Neuronal stem cell (in vitro differentiated cells): ENCODE data around the gene NT5DC2.

Experiments used
- DNase-seq: peaks from one replicate; pipeline ENCODE4 v3.0.0-alpha.2; 2013; ENCODE audit warnings: low spot score
- H2AFZ ChIP-seq: one replicate; pipeline ENCODE4 v1.6.1; 2013; ENCODE audit warnings: mild to moderate bottlenecking, low read length, inconsistent platforms
- H2AK5ac ChIP-seq: 2 replicates; pipeline ENCODE4 v1.6.1; 2013; ENCODE audit warnings: low read depth, mild to moderate bottlenecking, inconsistent platforms, low read length, moderate library complexity, mixed read lengths
- H2BK120ac ChIP-seq: 2 replicates; pipeline ENCODE4 v1.6.1; 2013; ENCODE audit warnings: low read depth, mild to moderate bottlenecking, inconsistent platforms, low read length, moderate library complexity, mixed read lengths
- H2BK12ac ChIP-seq: one replicate; pipeline ENCODE4 v1.6.1; 2013; ENCODE audit warnings: low read length, inconsistent platforms
- H2BK15ac ChIP-seq: 2 replicates; pipeline ENCODE4 v1.6.1; 2013; ENCODE audit warnings: mild to moderate bottlenecking, low read length, inconsistent platforms, mixed read lengths
- H2BK5ac ChIP-seq: one replicate; pipeline ENCODE4 v1.6.1; 2013; ENCODE audit warnings: inconsistent platforms, mild to moderate bottlenecking, low read length, moderate library complexity
- H3K14ac ChIP-seq: one replicate; pipeline ENCODE4 v1.6.1; 2013; ENCODE audit warnings: low read length, inconsistent platforms
- H3K18ac ChIP-seq: 2 replicates; pipeline ENCODE4 v1.6.1; 2013; ENCODE audit warnings: low read length, inconsistent platforms
- H3K23ac ChIP-seq: 2 replicates; pipeline ENCODE4 v1.6.1; 2013; ENCODE audit warnings: low read depth, mild to moderate bottlenecking, mixed read lengths, low read length, inconsistent platforms; ENCODE audit not compliant: poor library complexity
- H3K27ac ChIP-seq: replicated peaks from 3 replicates; pipeline ENCODE4 v1.5.1; 2013; ENCODE audit warnings: low read length, inconsistent platforms
- H3K27me3 ChIP-seq, 3 experiments: 2 replicates each; pipeline ENCODE4 v1.6.1; 2013; ENCODE audit warnings: low read length in 3 of 3, mild to moderate bottlenecking in 2 of 3, inconsistent platforms in 1 of 3, low read depth in 1 of 3, mixed read lengths in 1 of 3, moderate library complexity in 1 of 3; ENCODE audit not compliant: control insufficient read depth in 3 of 3, insufficient read depth in 3 of 3
- H3K36me3 ChIP-seq, 2 donors: replicated peaks in 1 of 2; 2 replicates each; pipeline ENCODE4 v1.6.1; 2013; ENCODE audit warnings: low read length in 2 of 2; ENCODE audit not compliant: control insufficient read depth in 2 of 2, insufficient read depth in 2 of 2
- H3K4ac ChIP-seq: 2 replicates; pipeline ENCODE4 v1.6.1; 2013; ENCODE audit warnings: inconsistent platforms, mild to moderate bottlenecking, low read length, moderate library complexity
- H3K4me1 ChIP-seq, 2 donors: 1 replicate in 1 of 2; 2 replicates in 1 of 2; pipeline ENCODE4 v1.6.1; 2013; ENCODE audit warnings: low read length in 2 of 2, low read depth in 1 of 2; ENCODE audit not compliant: control insufficient read depth in 2 of 2, insufficient read depth in 1 of 2
- H3K4me2 ChIP-seq: one replicate; pipeline ENCODE4 v1.6.1; 2013; ENCODE audit warnings: mild to moderate bottlenecking, low read length, inconsistent platforms; ENCODE audit not compliant: insufficient read depth, poor library complexity, severe bottlenecking
- H3K4me3 ChIP-seq, 2 donors: 2 replicates each; pipeline ENCODE4 v1.5.1; 2013; ENCODE audit warnings: low read length in 2 of 2, mild to moderate bottlenecking in 2 of 2, inconsistent platforms in 1 of 2, moderate library complexity in 1 of 2
- H3K79me1 ChIP-seq: one replicate; pipeline ENCODE4 v1.6.1; 2013; ENCODE audit warnings: low read depth, mild to moderate bottlenecking, inconsistent platforms, low read length, moderate library complexity
- H3K9ac ChIP-seq: one replicate; pipeline ENCODE4 v1.6.1; 2013; ENCODE audit warnings: mild to moderate bottlenecking, low read depth, low read length, inconsistent platforms; ENCODE audit not compliant: poor library complexity
- H3K9me3 ChIP-seq, 2 donors: replicated peaks in 1 of 2; 2 replicates each; pipeline versions ENCODE3 to v1.6.1; 2013; ENCODE audit warnings: low read length in 2 of 2, mild to moderate bottlenecking in 2 of 2, inconsistent platforms in 1 of 2, low read depth in 1 of 2, mixed read lengths in 1 of 2, moderate library complexity in 1 of 2; ENCODE audit not compliant: control insufficient read depth in 2 of 2, insufficient read depth in 1 of 2
- H4K8ac ChIP-seq: one replicate; pipeline ENCODE4 v1.6.1; 2013; ENCODE audit warnings: low read depth, mild to moderate bottlenecking, inconsistent platforms, low read length, moderate library complexity
- H4K91ac ChIP-seq: one replicate; pipeline ENCODE4 v1.6.1; 2013; ENCODE audit warnings: low read length, low read depth, mild to moderate bottlenecking, inconsistent platforms; ENCODE audit not compliant: poor library complexity
- WGBS, 2 donors: extraction: QIAGEN DNeasy Blood & Tissue Kit; methylation state at CpG; one replicate each; pipeline ENCODE4 v1.1.7; 2013; ENCODE audit warnings: missing lambda C conversion rate in 2 of 2, mixed read lengths in 1 of 2; ENCODE audit not compliant: insufficient read length in 2 of 2, insufficient replicate concordance in 1 of 2; ENCODE audit errors: extremely low coverage in 2 of 2; 5-methylcytosine and 5-hydroxymethylcytosine counted together

NT5DC2 gene

DNA sequence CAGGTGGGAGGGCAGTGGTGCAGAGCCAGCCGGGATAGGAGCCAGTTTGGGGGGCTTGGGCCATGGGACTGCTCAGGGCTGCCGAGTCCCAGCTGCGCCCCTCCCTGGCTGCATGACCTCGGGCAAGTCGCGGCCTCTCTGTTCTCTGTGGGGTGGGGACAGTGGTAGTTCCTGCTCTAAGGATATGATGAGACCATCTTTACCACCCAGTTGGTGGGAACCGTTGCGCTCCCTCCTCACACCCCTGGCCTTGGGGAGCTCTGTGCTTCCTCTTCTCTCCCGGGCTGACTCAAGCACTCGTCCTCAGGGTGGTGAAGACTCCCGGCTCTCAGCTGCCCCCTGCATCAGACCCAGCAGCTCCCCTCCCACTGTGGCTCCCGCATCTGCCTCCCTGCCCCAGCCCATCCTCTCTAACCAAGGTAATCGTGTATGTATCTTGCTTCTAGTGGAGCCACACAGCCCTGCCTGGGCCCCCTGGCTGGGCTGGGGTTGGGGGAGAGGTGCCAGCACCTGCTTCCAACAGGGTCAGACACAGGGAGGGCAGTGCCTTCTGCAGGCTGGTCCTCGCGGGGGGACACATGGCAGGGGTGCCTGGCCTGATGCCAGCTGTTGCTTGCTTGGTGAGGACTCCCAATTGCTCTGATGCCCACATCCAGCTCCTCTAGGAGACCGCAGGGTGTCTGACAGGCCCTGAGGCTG, 53.6 kb downstream of the NT5DC2 start:
- no CpG with 5 or more reads among the region's 16 CpGs for WGBS, 2 donors
- Histone ChIP-seq H3K4me1 (peaks cover 4 to 17% of the 10 kb centered on the region in 2 donors), H3K36me3 (peaks cover 69 to 98% of the 10 kb centered on the region in 2 donors), H3K14ac (no peak overlapping the region), H3K18ac (no peak overlapping the region), H3K79me1 (peaks cover 1% of the 10 kb centered on the region), H4K91ac (no peak overlapping the region), H3K4ac (no peak overlapping the region), H3K4me2 (no peak overlapping the region), H2BK120ac (no peak overlapping the region), H3K27ac (no peak overlapping the region), H3K4me3 (no peak overlapping the region), H4K8ac (no peak overlapping the region), H2AFZ (no peak overlapping the region), H3K9me3 (no peaks in the 10 kb centered on the region), H2BK12ac (no peak overlapping the region), H3K27me3 (no peaks in the 10 kb centered on the region), H3K9ac (no peak overlapping the region), H2AK5ac (no peak overlapping the region), H2BK15ac (no peak overlapping the region), H2BK5ac (no peak overlapping the region), H3K23ac (no peak overlapping the region)
- DNase-seq, result no peak

DNA sequence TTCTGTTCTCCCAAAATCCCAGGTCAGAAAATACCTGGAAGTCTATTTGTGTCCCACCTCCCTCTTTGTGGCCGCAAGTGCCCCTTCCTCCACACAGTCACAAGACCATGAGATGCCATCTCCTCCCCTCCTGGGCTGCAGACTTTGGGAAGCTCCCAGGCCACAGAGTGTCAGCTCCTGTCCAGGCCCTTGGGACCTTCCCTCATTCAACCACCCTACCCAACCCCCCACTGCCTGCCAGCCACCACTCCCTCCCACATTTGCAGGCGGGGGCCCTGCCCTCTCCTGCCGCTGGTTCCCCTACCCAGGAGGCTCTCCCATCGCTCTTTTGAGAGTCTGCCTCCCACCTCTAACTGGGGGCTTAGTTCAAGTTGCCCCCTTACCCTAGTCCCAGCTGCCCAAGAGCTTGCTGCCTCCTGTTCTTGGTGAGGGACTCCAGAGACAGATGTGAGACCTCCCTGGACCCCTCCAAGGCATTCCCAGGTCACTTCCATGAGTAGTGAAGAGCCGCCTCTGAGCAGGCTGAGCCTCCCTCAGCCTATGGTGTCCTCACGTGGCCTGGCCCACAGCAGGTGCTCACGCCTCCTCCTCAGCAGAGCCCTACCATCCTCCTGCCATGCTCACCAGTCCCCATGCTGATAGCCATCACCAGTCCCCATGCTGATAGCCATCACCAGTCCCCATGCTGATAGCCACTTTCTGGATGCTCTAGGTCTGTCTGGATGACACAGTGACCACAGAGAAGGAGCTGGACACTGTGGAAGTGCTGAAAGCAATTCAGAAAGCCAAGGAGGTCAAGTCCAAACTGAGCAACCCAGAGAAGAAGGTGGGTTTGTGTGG, 54.4 kb downstream of the NT5DC2 start:
- H2BK5ac ChIP-seq, result no peak overlapping the region
- H3K18ac ChIP-seq, result no peak overlapping the region
- no peak for DNase-seq
- H3K4me1 ChIP-seq, result peaks cover 4 to 11% of the 10 kb centered on the region in 2 donors
- no peaks in the 10 kb centered on the region for H3K27me3 ChIP-seq
- no peak overlapping the region for H3K4me3 ChIP-seq
- no peaks in the 10 kb centered on the region for H3K79me1 ChIP-seq
- no peak overlapping the region for H3K4ac ChIP-seq
- H2BK120ac ChIP-seq, result no peak overlapping the region
- no CpG with 5 or more reads among the region's 7 CpGs for WGBS, 2 donors
- H4K91ac ChIP-seq, result no peak overlapping the region
- H2BK12ac ChIP-seq, result no peak overlapping the region
- no peak overlapping the region for H3K9ac ChIP-seq
- peaks cover 67 to 97% of the 10 kb centered on the region in 2 donors for H3K36me3 ChIP-seq
- no peak overlapping the region for H2AFZ ChIP-seq
- H2BK15ac ChIP-seq, result no peak overlapping the region
- no peak overlapping the region for H3K14ac ChIP-seq
- H3K4me2 ChIP-seq, result no peak overlapping the region
- H3K23ac ChIP-seq, result no peak overlapping the region
- H4K8ac ChIP-seq, result no peak overlapping the region
- no peak overlapping the region for H3K27ac ChIP-seq
- no peaks in the 10 kb centered on the region for H3K9me3 ChIP-seq
- no peak overlapping the region for H2AK5ac ChIP-seq

DNA sequence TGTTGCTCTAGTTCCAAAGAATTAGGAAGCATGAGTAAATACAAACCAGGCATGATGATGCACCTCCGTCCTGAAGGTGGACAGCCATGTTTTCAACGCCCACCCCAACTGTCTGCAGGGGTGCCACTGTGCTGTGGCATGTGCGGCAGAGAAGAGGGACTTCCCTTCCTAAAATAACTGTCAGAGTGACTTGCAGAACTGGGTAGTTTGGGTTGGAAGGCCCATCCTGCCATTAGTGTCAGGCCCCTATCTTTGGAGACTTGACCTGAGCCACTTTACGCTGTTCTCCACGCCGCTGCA, 55.9 kb downstream of the NT5DC2 start:
- H3K4me1 ChIP-seq, result no peaks in the 10 kb centered on the region
- no peak overlapping the region for H4K8ac ChIP-seq
- no peak overlapping the region for H3K4me3 ChIP-seq
- H3K4ac ChIP-seq, result no peak overlapping the region
- WGBS, 2 donors, result no CpG with 5 or more reads among the region's 6 CpGs
- H3K79me1 ChIP-seq, result no peaks in the 10 kb centered on the region
- no peak overlapping the region for H3K9ac ChIP-seq
- H3K18ac ChIP-seq, result no peak overlapping the region
- H2BK120ac ChIP-seq, result no peak overlapping the region
- no peak overlapping the region for H3K14ac ChIP-seq
- H3K9me3 ChIP-seq, result peaks cover 0 to 2% of the 10 kb centered on the region in 2 donors
- no peak overlapping the region for H4K91ac ChIP-seq
- no peak overlapping the region for H3K27ac ChIP-seq
- no peak overlapping the region for H2BK5ac ChIP-seq
- H3K27me3 ChIP-seq, result no peaks in the 10 kb centered on the region
- no peak for DNase-seq
- no peak overlapping the region for H3K23ac ChIP-seq
- H2BK12ac ChIP-seq, result no peak overlapping the region
- H3K4me2 ChIP-seq, result no peak overlapping the region
- H2AFZ ChIP-seq, result no peak overlapping the region
- H2BK15ac ChIP-seq, result no peak overlapping the region
- peaks cover 78 to 97% of the 10 kb centered on the region in 2 donors for H3K36me3 ChIP-seq
- no peak overlapping the region for H2AK5ac ChIP-seq

GRCh38 chr3:52477076-52477795, 56.4 kb downstream of the NT5DC2 start:
- Histone ChIP-seq H3K36me3 (peaks cover 76 to 97% of the 10 kb centered on the region in 2 donors), H2AFZ (no peak overlapping the region), H2BK120ac (no peak overlapping the region), H2BK12ac (no peak overlapping the region), H2AK5ac (no peak overlapping the region), H4K91ac (no peak overlapping the region), H3K27me3 (no peaks in the 10 kb centered on the region), H4K8ac (no peak overlapping the region), H3K9ac (no peak overlapping the region), H3K4me1 (no peaks in the 10 kb centered on the region), H3K18ac (no peak overlapping the region), H3K23ac (no peak overlapping the region), H3K14ac (no peak overlapping the region), H3K9me3 (peaks cover 0 to 2% of the 10 kb centered on the region in 2 donors), H3K4me3 (no peak overlapping the region), H3K27ac (no peak overlapping the region), H2BK15ac (no peak overlapping the region), H2BK5ac (no peak overlapping the region), H3K79me1 (no peaks in the 10 kb centered on the region), H3K4me2 (no peak overlapping the region), H3K4ac (no peak overlapping the region)
- WGBS, 2 donors, result no CpG with 5 or more reads among the region's 16 CpGs
- no peak for DNase-seq
